GM12864 (cell line): ENCODE results near the gene TFPI.

Source experiments
- DNase-seq: peaks from one replicate; pipeline ENCODE4 v3.0.0-alpha.2; 2011; ENCODE audit warnings: low read depth
- H3K4me3 ChIP-seq: 2 replicates; pipeline ENCODE4 v1.5.1; 2011; ENCODE audit warnings: mild to moderate bottlenecking, low read depth, low read length, control low read depth
- TF ChIP-seq, protein P1 (sequence below): IDR thresholded peaks from 2 replicates; pipeline ENCODE4 v1.5.1; 2011; ENCODE audit warnings: low read depth, mild to moderate bottlenecking, moderate library complexity, low read length, control low read depth, inconsistent platforms; ENCODE audit errors: missing control alignments

Gene TFPI

DNA sequence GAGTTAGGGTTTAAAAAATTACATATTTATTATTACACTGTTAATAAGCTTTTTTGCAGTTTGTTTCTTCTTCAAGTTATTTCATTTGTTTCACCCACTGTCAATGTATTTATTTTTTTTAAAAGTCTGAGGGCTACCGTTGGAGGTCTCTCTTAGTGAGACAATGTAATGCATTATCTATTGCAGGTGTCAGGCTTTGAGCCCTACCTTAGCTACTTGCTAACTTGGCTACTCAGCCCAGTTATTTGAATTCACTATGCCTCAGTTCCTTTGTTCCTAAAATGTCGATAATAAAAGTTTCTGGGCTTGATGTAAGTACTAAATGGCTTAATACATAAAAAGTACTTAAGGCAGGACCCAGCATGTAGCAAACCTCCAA, 458 bp upstream of the TFPI start:
- TF ChIP-seq, protein P1, sequence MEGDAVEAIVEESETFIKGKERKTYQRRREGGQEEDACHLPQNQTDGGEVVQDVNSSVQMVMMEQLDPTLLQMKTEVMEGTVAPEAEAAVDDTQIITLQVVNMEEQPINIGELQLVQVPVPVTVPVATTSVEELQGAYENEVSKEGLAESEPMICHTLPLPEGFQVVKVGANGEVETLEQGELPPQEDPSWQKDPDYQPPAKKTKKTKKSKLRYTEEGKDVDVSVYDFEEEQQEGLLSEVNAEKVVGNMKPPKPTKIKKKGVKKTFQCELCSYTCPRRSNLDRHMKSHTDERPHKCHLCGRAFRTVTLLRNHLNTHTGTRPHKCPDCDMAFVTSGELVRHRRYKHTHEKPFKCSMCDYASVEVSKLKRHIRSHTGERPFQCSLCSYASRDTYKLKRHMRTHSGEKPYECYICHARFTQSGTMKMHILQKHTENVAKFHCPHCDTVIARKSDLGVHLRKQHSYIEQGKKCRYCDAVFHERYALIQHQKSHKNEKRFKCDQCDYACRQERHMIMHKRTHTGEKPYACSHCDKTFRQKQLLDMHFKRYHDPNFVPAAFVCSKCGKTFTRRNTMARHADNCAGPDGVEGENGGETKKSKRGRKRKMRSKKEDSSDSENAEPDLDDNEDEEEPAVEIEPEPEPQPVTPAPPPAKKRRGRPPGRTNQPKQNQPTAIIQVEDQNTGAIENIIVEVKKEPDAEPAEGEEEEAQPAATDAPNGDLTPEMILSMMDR: no peak
- no peak overlapping the region for H3K4me3 ChIP-seq
- DNase-seq: no peak

DNA sequence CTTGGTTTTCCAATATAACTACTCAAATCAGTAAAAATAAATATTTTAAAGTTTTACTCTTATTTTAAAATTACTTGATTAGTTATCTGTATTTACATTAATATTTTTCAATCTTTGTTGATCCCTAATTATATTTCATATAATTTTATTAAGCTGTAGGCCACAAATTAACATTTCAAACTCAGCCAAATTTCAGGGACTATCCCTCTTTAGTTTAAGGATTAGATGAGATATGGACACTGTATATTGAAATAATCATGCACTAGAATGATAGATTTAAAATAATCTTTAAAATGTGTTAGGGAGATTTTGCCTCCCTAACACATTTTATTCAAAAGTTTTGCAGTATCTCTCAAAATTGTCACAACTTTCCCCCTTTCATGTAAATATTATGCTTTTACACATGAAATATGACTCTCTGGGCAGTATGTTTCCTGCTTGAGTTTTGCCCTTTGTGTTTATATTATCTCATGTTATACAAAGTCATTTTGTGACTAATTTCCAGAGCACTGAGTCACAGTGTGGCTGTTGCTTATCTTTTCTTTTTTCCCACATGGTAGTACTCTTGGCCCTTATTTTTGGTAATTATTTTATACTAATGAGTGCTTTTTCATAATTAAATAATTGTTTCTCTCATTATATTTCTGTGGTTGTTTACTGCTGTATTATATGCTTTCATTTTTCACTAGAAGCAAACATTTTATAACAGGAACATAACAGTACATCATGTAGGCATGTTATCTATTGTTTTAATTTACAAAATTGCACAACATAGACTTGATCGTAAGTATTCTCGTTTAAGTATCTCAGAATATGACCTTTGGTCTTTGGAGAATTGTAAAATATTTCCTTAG, 1.2 kb downstream of the TFPI start:
- H3K4me3 ChIP-seq: no peak overlapping the region
- TF ChIP-seq, protein P1: no peak
- DNase-seq: no peak

DNA sequence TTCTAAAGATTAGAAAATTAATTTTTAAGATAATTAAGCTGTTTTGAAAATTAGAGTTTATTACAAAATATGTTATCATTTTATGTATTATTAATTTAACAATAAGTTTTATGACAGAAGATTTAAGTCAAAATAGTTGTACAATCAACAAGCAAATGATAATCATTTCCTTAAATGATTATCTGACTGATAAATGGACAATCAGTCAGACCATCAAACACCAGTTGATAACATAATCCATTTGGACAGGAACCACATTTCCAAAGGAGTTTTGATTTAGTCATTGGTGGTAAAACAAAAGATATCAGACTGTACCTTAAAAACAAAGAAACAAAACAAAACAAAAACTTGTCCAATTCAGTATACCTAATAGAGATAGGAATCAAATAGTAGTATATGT, 1.9 kb downstream of the TFPI start:
- DNase-seq: no peak
- H3K4me3 ChIP-seq: no peak overlapping the region
- TF ChIP-seq, protein P1: no peak

DNA sequence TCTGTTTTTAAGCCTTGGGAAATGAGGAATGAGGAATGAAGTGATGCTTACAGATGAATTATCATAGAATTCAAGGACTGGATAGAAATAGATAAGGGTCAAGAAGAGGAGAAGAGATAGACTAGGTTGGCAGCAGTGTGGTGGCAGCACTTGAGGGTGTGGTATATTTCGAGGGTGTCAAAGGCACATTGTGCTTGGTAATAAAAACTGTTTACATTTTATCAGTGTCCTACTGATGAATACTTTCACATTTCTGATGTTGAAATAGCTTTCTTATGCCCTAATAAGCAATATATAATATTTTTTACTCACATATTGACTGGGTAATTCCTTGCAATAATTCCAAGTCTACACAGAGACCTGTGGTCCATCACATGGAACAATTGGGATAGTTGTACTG, 3.4 kb downstream of the TFPI start:
- no peak for DNase-seq
- no peak overlapping the region for H3K4me3 ChIP-seq
- TF ChIP-seq, protein P1: no peak

DNA sequence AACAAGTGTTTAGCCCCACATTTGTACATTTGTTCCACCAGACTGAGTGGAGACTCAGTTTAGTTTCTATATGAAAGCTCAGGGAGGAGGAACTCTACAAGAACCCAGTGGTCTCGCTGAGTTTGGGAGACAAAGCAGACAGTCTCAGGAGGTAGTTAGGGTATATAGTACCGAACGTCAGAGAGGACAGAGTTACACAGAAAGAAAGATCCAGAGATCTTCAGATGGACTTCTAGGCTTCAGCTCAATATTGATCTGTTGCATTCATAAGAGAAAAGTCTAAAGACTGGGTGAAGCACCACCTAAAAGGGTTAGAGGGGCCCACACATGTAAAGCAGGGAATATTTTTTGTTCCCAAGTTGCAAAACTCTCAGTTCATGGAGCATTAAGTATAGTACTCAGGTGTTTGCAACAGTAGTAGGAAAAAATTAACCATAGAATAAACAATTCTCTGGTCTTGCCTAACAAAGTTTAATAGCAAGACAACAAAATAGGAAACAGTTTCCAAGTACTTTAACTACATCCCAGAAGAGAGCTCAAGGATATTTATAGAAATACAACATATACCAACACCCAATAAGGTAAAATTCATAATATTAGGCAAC, 4.2 kb downstream of the TFPI start:
- DNase-seq: no peak
- TF ChIP-seq, protein P1: no peak
- no peak overlapping the region for H3K4me3 ChIP-seq

DNA sequence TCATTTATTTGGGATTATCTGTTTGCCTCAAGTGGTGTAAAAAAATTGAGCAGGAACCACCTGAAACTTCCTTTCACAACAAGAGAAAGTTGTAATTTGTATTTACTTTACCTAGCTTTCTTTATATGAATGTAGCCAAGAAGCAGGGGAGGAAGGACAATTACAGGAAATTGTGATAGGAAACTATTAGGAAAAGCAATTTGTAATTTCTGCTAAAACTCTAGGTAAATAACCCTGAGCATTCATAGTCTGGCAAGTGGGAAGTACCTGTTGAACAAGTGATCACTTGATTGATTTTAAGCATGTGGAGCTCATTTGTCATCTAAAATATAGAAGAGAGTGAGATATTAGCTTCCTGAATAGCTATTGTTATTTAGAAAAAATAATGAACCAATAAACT, 5.0 kb downstream of the TFPI start:
- no peak for DNase-seq
- TF ChIP-seq, protein P1: no peak
- H3K4me3 ChIP-seq: no peak overlapping the region
